CD4-positive, alpha-beta T cell treated with Interleukin-2 at 100 ng/mL for 4 hours (primary cell): Measurements from ENCODE around the gene PRKN.
"Not testable (repeated sequence)": the region's sequence is repeated elsewhere in the genome, so short reads cannot be mapped to it uniquely, and the experiment has no call there.

Experiments
- DNase-seq: peaks from one replicate; pipeline ENCODE4 v3.0.0-alpha.2; 2020; ENCODE audit warnings: low spot score

Gene PRKN

DNA sequence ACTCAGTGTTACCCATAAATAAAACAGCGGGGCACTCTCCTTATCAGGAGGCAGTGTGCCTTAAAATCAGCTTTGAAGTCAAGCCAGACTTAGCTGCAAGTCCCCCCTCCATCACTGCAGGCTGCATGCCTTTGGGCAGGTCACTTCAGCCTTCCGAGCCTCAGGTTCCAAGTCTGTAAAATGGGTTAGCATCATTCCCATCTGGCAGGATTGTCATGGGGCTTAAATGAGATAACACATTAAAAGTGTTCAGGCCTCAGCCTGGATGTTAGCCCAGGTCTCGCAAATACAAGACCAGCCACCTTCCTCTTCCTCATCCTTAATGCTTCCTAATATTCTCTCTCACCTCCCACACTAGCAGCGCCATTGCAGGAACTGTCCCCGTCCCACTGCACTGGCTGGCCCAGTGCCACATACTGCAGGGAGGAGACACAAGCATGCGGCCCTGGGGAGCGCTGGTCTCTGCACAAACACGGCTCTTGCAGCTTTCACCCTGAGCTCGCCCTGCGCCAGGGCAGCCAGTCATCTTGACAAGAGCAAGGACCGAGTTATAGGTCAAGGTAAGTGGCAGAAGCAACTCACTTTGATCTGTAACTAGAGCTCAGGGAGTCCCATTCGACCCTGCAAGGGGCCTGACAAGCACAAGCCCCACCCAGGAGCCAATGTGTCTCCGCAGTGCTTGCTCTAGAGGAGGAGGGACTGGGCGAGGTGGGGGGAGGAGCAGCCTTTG, 889.1 kb downstream of the PRKN start:
- no peak for DNase-seq

DNA sequence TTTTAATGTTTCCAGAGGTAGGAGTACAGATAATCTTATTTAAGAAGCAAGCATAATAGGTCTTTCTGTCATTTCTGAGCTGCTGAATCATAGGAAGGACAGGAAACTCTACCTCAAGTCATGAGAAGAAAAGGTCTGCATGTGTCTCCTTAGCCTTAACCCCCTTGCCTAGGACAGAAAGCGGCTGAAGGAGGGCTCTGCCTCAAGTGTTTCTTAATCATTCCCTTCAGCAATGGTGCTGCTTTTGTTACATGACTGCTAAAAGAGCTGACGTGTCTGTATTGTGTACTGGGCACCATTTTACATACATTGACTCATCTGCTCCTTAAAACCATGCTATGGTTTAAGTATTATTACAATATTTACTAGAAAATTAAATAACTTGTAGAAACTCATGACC, 889.7 kb downstream of the PRKN start:
- DNase-seq: no peak

DNA sequence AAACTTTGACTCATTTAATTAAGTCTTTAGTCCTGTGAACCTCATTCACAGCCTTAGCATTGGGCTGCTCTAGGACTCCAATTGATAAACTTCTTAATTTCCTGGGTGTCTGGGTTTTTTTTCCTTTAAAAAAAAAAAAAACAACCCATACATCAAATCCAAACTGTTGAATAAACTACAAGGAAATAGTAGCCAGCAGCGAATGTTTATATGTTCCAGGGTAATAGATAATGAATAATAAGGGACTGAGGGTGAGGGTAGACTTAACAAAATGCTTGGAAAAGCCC, 890.2 kb downstream of the PRKN start:
- DNase-seq: no peak

DNA sequence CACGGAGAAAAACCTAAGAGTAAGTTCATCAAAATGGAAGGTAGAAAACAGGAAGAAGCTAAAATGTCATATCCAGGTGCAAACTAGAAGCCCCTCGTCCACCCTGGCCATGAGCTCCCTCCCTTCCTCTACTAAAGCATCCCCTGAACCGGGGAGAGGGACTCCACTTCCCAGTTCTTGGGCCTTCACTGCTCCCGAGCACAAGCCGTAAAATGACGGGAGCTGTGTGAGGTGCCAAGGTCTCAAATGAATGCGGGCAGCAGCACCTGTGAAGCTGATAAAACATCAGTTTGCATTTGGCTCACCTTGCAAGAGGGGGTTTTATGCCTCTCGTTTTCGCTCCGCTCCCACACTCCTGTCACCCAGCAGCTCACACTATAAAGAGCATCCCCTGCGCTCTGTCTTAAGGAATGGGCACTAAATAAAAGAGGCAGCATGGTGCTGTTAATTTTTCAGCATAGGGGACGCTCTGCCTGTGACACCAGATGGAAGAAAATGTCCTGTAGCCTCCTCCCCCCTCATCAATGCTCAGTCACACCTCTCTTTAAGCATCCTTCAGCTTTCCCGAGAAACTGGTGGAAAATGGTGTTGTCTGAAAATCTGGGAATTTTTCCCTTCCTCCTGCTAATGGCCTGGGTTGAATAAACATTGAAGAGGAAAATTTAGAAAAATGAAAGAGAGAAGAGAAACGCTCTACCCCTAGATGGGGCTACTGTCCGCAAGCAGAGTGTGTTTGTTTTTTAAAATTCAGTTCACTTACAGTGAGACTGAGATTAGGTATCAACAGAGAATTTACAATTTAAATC, 890.7 kb downstream of the PRKN start:
- DNase-seq: no peak

DNA sequence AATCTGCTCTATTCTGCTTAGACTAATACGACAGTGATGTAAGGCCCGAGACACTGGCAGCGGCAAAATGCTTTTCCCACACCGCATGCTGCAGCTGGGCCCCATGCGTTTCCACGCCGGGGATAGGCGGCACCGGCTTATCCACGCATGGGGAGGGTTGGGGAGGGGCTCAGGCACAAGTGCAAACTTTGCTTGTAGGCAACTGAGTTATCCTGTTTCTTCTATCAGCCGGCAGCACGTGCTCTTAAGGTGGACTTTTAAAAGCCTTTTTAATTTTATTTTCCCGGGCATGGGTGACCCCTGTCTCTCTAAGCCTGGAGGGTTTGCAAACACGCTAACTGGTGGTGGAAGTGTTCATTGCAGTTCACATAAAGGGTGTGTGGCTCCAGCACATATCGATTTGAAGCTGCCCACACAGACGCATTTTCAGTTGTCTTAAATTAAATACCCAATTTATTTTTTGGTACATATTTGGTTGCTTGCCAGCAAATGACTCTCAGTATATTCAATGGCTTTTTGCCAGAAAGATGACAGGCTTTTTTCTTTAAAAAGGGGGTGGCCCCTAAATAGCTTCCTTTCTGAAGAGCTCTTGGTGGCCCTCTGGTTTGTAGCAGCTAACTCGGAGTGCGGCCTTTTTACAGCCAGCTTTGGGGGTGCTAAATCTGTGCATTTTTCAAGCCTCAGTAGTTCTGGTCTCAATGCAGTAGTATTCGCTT, 891.9 kb downstream of the PRKN start:
- no peak for DNase-seq

DNA sequence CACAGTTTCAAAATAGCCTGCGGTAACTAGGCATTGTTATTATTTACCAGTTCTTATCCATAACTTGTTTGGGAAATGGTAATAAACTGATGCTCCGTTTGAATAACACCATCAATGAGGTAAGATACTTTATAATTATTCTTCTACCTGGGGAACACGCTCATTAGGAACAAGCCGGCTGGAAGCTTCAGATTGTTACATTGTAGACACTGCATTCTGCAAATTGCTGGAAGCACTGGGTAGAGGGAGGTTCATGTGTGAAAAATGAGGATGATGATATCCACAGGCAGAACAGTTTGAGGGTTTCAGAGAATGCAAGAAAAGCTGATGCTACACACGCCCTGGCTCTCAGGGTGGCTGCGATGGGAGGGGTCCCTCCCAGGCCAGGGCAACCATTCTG, 893.1 kb downstream of the PRKN start:
- DNase-seq: no peak

DNA sequence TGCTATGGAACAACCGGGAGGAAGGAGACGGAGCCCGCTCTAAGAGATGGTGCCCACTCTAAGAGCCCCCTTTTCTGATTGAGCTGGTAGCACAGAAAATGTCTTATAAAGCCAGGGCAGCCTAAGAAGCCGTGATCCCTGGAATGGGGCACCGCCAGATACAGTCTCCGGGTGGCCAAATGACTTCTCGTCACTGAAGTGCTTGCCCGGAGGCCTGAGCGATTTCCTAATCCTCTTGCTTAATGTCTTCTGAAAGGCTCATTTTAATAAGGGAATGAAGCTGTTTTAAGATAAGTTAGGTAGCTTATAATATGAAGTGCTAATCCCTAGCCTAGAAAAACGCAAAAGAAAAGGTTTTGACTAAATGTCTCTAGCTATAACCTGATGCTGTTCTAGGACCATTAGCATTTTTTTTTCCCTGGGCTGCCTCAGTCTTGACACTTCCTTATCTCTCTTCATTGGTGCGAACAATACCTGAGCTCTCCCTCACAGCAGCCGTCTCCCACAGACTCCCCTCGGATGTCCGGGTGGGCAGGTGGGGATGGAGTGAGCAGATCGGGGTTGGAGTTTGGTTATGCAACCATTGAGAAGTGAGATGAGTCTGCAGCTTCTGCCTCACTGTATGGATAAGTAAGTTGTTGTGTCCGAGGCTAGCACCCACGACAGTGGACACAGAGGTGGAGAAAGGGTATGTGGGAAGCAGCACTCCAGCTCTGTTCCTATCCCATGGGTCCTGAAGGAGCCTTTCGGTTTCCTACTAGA, 894.3 kb downstream of the PRKN start:
- no peak for DNase-seq

DNA sequence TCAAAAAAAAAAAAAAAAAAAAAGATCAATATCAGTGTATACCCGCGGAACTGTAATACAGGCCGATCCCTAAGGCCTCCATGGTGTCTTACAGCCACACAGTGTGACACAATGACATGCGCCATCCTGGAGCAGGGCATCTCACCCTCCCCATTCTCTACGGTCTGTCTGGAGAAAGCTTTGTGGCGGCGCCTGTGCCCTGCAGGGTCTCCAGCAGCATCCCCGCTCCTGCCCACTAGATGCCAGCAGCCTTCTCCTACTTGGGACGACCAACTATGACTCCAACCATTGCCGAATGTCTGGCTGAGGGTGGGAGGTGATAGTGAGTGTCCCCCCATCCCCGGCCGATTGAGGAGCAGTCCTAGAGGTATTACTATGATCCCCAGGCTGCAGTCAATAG, 894.9 kb downstream of the PRKN start:
- DNase-seq: no peak

DNA sequence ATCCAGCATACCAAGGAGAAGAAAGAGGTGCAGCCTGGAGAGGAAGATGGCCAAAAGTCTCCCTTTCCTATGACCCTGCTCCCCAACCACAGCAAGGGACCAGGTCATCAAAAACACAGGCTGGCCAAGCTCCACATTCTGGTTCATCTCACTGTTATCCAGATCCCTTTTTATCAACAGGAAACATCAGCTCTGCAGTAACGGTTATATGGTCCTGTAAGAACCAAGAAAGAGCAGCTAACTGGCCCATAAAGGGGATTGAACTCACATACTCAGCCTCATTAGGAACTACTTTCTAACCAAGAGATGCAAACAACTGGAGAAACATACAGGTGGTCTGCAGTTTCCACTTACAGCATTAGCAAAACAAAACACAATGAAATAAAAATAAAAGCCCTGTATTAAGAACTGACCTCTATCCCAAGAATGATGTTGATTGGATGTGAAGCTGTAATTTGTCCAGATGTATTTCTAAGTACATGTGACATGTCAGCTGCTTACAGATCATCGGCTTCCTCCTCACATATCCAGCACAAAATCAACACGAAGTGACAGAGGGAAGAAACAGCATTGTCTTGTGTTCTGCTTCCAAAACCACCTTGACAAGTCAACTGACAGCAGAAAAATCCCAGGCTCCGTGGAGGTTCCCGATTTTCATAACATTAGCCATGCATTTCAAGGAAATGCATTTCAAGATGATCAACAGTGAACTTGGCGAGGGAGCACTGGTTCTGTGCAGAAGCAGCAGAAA, 896.5 kb downstream of the PRKN start:
- no peak for DNase-seq

DNA sequence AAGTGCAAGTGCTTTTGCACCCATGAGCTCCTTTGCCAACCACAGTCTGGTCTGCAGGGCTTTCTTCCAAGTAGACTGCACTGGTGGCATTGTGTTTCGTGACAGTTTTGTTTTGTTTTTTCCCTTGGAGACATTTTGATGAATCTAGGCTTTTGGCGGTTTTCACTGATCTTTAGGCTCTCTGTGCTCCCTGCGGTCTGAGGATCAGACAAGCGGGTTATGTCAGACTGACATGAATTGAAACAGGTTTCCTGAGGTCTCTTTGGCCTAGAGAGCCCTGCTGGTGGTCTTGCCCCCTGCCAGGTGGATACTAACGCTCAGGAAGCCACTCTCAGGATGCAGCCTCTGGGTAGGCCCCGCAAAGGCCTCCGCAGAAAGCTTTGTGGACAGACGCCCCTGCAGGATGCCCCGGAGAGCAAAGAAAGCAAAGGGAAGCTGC, 898.3 kb downstream of the PRKN start:
- DNase-seq: no peak

DNA sequence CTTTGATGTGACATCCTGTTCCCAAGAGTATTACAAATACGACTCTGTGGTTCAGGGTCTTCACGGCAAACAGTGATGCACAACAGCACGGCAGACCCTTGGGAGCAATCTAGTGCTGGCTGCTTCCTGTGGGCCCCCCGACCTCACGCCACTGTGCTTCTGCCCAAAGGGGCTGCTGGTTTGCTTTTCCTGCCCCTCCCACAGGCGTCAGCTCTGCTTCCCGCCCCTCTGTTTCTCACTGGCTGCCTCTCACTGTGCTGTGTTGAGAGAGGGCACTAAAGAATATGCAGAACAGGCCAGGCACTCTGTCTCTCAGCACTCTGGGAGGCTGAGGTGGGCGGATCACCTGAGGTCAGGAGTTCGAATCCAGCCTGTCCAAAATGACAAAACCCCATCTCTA, 899.2 kb downstream of the PRKN start:
- no peak for DNase-seq

DNA sequence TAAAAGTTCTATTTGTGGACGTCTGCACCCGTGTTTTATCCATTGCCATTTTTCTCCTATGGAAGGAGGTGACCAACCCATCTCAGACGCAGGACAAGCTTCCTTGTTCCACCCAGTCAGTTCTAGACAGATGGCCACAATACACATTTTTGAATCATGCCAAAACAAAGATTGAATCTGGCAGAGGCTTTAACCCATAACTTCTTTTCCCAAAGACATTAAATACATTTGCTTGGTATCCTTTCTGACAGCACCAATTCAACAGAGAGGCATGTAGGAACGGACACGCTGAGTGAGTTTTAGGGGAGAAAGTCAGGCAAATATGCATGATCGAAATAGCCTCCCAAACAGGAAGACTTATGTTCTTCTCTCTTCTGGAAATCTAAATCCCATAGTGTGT, 901.1 kb downstream of the PRKN start:
- DNase-seq: no peak

DNA sequence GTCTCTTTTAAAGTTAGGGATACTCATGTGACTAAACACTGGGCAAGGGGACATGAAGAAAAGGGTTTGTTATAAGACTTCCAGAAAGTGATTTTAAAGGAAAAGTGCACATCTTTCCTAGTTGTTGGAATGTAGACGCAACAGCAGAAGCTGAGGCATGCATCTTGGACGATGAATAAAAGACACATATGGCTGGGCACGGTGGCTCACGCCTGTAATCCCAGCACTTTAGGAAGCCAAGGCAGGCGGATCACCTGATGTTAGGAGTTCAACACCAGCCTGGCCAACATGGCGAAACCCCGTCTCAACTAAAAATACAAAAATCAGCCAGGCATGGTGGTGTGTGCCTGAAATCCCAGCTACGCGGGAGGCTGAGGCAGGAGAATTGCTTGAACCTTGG, 905.4 kb downstream of the PRKN start:
- not testable (repeated sequence) for DNase-seq

DNA sequence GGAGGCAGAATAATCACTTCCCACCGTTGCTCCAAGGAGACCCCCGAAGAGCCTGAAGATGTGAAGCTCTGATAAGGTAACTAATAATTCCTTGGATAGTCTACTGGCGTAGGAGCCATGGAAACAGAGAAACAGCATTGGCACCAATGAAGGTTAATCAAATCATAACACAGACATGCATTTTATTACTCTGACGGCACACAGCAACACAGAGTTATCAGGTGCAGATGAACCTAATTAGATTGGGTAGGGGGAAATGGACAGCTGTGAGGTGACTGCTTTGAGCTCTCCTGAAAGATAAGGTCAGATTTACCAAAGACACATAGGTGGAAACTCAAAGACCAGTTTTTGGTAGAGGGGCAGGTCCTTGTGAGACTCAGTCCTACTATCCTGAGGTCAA, 909.7 kb downstream of the PRKN start:
- no peak for DNase-seq

DNA sequence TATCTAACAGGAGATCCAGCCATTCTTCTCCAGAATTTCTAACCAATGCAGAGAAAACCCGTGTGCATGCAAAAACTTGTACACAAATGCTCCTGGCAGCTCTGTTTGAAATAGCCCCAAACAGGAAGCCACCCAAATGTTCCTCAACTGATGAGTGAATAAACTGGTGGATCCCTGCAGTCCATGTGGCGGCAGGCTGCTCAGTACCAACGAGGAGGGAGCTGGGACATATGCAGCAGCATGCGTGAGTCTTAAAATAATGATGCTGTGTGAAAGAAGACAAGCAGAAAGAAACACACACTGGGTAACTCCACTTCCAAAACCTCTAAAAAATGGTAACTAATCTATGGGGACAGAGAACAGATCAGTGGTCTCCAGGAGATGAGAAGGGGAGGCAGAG, 911.6 kb downstream of the PRKN start:
- no peak for DNase-seq

DNA sequence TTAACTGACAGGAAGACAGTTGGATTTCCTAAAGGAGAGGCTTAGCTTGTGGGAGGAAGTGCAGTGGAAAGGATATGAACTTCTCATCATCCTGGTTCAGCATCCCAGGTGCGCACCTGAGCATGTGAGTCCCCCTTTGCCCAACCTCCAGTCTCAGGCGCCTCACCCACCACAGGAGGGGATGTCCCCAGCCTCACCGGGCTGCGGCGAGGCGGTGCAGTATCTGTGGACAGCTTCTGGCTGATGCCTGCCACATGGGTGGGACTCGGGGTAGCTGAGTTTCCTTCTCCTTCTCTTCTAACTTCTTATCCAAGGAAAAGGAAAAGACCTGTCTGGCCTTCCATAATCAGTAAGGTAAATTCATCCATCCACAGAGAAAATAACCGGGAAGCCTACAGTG, 914.4 kb downstream of the PRKN start:
- DNase-seq: no peak

DNA sequence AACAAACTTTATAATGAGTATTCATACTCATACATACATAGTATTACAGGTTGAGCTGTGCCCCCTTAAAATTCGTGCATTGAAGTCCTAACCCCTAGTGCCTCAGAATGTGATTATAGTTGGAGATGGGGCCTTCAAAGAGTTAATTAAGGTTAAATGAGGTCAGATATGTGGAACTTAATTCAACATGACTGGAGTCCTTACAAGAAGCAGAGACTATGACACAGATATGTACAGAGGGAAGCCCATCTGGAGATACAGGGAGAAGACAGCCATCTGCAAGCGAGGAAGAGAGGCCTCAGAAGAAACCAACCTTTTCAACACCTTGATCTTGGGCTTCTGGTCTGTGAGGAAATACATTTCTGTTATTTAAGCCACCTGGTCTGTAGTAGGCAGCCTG, 917.6 kb downstream of the PRKN start:
- no peak for DNase-seq

DNA sequence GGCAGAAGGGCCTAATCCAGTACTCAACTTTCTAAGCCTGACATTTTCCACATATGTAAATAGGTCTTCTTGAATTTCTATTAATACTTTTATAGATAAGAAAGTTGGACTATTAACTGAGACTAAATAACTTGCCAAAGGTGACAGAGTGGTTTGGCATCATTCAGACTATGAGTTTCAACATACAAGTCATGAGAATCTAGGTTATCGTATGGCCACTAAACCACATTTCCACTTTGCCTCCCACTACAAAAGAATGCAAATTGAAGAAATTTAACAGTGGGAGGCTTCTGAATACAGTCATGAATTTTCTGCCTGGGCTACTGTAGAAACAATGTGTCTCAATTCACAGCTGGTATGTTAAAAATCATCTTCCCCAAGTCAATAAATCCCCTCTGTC, 922.7 kb downstream of the PRKN start:
- DNase-seq: no peak

DNA sequence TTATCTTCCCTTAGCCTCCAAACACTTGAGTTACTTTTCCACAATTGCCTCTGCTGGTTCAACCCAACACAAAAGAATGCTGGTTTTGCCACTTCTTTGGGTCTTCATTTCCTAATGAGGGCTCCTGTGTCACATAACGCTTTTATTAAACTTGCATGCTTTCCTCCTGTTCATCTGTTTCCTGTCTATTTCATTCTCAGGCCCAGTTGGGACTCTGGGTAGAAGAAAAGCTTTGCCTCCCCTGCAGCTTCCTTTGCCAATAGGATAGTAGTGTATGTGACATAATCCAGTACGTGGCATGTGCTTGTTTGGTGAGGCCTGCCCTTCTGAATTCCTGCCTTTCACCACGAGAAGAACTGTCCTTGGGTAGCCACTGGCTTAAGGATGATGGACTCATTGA, 924.4 kb downstream of the PRKN start:
- DNase-seq: no peak

DNA sequence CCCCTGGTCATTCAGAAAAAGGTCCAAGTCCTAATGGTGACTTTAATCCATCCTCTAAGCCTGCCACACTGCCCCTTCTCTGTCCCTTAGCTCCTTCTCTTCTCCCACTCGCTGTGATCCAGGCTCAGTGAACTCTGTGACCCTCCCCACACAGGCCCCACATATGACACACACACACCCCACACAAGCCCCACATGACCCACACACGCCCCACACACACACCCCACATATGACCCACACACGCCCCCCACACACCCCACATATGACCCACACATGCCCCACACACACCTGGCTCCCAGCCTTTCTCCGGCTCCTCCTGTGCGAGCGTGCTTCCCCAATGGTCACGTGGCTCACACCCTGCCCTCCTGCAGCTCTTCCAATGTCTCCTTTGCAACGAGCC, 925.3 kb downstream of the PRKN start:
- no peak for DNase-seq

DNA sequence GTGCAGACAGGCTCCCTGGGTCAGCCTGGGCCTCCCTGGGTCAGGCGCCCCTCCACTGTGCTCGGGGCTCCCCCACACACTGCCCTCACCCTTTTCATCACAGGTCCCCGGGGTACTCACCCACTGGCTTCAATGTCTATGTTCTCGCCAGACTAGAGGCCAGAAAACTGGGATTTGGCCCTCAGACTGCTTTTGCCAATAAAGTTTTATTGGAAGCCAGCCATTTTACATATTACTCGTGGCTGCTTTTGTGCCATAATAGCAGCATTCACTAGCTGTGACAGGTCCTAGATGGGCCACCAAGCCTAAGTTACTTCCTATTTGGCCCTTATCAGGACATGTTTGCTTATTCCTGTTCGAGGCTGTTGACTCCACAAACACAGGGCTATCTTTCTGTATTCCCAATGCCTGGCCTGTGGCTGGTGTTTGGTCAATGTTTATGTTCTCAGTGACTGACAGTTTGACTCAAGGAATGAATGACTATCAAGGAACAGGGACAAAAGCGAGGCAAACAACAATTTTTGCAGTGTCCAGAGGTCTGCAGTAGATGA, 928.6 kb downstream of the PRKN start:
- DNase-seq: no peak

DNA sequence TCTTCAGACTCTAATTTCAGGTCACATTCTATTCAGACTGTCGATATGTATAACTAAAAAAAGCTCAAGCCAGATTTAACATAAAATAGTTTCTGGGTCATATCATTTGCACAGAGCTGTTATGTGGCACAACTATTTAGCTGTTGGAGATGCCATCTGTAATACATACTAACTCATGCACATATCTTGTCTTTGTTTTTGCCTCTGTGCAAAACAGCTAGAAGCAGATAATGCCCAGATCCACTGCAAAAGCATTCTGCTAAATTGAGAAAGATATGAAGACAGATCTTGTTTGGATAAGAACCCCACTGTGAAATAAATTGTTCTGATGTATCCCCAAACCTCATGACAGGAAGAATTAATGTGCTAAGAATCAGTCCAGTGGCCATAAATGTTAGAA, 930.9 kb downstream of the PRKN start:
- DNase-seq: no peak
